Measurements from ENCODE around the gene KRTAP20-4. TPM values are rescaled to one million over a fixed set of nuclear protein-coding genes. Genes with fewer than 3 reads are reported as not detected.

KRTAP20-4 gene
- total and polyA plus RNA-seq, 10 of the 15 experiments (the other 5 are each of a cell fraction or from before 2014, with no cell fraction given), result not detected

- CTCF ChIA-PET, result no interaction called here
- Histone ChIP-seq H4K20me1 (ENCODE audit: control insufficient read depth, insufficient read depth) (no peaks in the 10 kb centered on the region), H3K27me3 (replicated peaks in 1 of 2; ENCODE audit: control insufficient read depth in 2 of 2, insufficient read depth in 2 of 2, low read length in 1 of 2) (no peaks in the 10 kb centered on the region), H2AFZ (ENCODE audit: control insufficient read depth, low read depth, low read length) (no peak within 1 kb of the TSS), H3K4me3 (no peak within 1 kb of the TSS), H3K79me2 (ENCODE audit: control insufficient read depth, insufficient read depth, low read length) (no peaks in the 10 kb centered on the region), H3K4me2 (ENCODE audit: control insufficient read depth, insufficient read depth) (no peak within 1 kb of the TSS), H3K4me1 (ENCODE audit: control insufficient read depth, insufficient read depth, low read length) (no peaks in the 10 kb centered on the region), H3K27ac (ENCODE audit: control insufficient read depth, insufficient read depth) (no peak within 1 kb of the TSS), H3K9me3 (replicated peaks; ENCODE audit: control insufficient read depth, insufficient read depth, low read length) (no peaks in the 10 kb centered on the region), H3K9ac (ENCODE audit: control insufficient read depth, insufficient read depth, low read length) (no peak within 1 kb of the TSS), H3K36me3 (ENCODE audit: control insufficient read depth in 2 of 2, insufficient read depth in 2 of 2, low read length in 1 of 2) (no peaks in the 10 kb centered on the region)
- RAD21 ChIA-PET (ENCODE audit: unreplicated experiment), result no interaction called here
- 47% methylated on average over 2 of the region's 2 CpGs for WGBS (ENCODE audit: insufficient coverage, insufficient replicate concordance, low lambda C conversion rate, missing lambda C conversion rate)
- no peak for FAIRE-seq
- intact Hi-C loops (cut with micrococcal nuclease; ENCODE audit: unreplicated experiment), result no loop called here
- POLR2A ChIA-PET, result no interaction called here
- SMC1A ChIA-PET (ENCODE audit: uncharacterized antibody, unreplicated experiment), result no interaction called here
- BruUV-seq (replicated peaks), result no TSS peak
- in situ Hi-C loops (cut with MboI), result no loop called here
- TF ChIP-seq DPF2 (IDR thresholded peaks at IDR 0.05) (no peak), CHD4 (IDR thresholded peaks at IDR 0.05) (no peak), MXI1 (IDR thresholded peaks at IDR 0.05; ENCODE audit: low read depth, low read length) (no peak), ZNF384 (IDR thresholded peaks at IDR 0.05; ENCODE audit: borderline replicate concordance, low read depth, low read length) (no peak), POLR2AphosphoS2 (IDR thresholded peaks at IDR 0.05; ENCODE audit: low read depth, low read length) (no peak)
- TF ChIP-seq, protein P1, sequence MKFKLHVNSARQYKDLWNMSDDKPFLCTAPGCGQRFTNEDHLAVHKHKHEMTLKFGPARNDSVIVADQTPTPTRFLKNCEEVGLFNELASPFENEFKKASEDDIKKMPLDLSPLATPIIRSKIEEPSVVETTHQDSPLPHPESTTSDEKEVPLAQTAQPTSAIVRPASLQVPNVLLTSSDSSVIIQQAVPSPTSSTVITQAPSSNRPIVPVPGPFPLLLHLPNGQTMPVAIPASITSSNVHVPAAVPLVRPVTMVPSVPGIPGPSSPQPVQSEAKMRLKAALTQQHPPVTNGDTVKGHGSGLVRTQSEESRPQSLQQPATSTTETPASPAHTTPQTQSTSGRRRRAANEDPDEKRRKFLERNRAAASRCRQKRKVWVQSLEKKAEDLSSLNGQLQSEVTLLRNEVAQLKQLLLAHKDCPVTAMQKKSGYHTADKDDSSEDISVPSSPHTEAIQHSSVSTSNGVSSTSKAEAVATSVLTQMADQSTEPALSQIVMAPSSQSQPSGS (IDR thresholded peaks at IDR 0.05; ENCODE audit: low read length), result no peak
- DNase-seq (ENCODE audit: low read depth, low spot score), result no peak
- ATAC-seq, result peak; percentile 48; the same call in 2 of the 3 replicates
Observed at GRCh38 chr21:30613836-30614235, 6.6 kb upstream of the KRTAP20-4 start, which contains the start of gene KRTAP6-1. Gene KRTAP6-1, minus strand, starts transcription at chr21:30613930. Its CDS starts 26 bp downstream, at chr21:30613904.

DNA sequence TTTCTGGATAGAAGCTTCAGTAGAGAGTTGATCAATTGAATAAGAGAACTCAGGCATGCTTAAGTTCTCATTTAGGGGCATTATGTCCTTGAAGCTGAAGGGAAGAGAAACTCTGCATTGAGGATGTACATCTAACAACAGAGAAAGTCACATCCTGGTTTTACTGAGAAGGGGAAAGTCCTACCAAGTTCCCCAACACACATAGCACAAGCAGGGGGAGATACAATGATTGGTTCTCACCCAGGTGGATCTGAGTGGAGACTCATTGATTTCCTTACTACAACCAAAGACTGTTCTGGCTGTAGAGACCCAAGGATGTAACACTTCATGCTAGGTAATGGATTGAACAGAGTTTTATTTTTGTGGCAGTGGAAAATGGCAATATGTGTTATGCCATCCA lies 5.2 kb upstream of the KRTAP20-4 start:
- no peaks in the 10 kb centered on the region for H3K79me2 ChIP-seq (ENCODE audit: control insufficient read depth, insufficient read depth, low read length)
- POLR2A ChIA-PET, result interaction anchor here (0.6 kb wide), 1 partner anchor 18 kb away, joined by 3 read pairs; no protein-coding TSS in a partner anchor
- in situ Hi-C loops (cut with MboI), result no loop called here

More for the DNA sequence above, 5.2 kb upstream of the KRTAP20-4 start:
- RAD21 ChIA-PET (ENCODE audit: unreplicated experiment), result no interaction called here
- Histone ChIP-seq H3K36me3 (ENCODE audit: control insufficient read depth in 2 of 2, insufficient read depth in 2 of 2, low read length in 1 of 2) (no peaks in the 10 kb centered on the region), H4K20me1 (ENCODE audit: control insufficient read depth, insufficient read depth) (no peaks in the 10 kb centered on the region), H3K27ac (ENCODE audit: control insufficient read depth, insufficient read depth) (no peak overlapping the region), H3K27me3 (replicated peaks in 1 of 2; ENCODE audit: control insufficient read depth in 2 of 2, insufficient read depth in 2 of 2, low read length in 1 of 2) (no peaks in the 10 kb centered on the region), H3K4me3 (no peak overlapping the region), H2AFZ (ENCODE audit: control insufficient read depth, low read depth, low read length) (no peak overlapping the region), H3K9me3 (replicated peaks; ENCODE audit: control insufficient read depth, insufficient read depth, low read length) (no peaks in the 10 kb centered on the region), H3K9ac (ENCODE audit: control insufficient read depth, insufficient read depth, low read length) (no peak overlapping the region), H3K4me1 (ENCODE audit: control insufficient read depth, insufficient read depth, low read length) (no peaks in the 10 kb centered on the region), H3K4me2 (ENCODE audit: control insufficient read depth, insufficient read depth) (no peak overlapping the region)
- TF ChIP-seq CBX3 (IDR thresholded peaks at IDR 0.05; ENCODE audit: borderline replicate concordance, low read depth) (no peak), NR2C2 (IDR thresholded peaks at IDR 0.05; ENCODE audit: borderline replicate concordance, control insufficient read depth, insufficient read length, low read depth) (no peak), EGR1 (IDR thresholded peaks at IDR 0.05; ENCODE audit: borderline replicate concordance in 1 of 2, low read depth in 2 of 2, low read length in 2 of 2) (no peak), ZNF622 (IDR thresholded peaks at IDR 0.05) (no peak), NFYA (IDR thresholded peaks at IDR 0.05; ENCODE audit: borderline replicate concordance, low read depth, low read length) (no peak), ZNF217 (IDR thresholded peaks at IDR 0.05) (no peak), NBN (IDR thresholded peaks at IDR 0.05) (no peak), SP1 (IDR thresholded peaks at IDR 0.05; ENCODE audit: low read depth, low read length) (no peak)
- TF ChIP-seq, protein P2, sequence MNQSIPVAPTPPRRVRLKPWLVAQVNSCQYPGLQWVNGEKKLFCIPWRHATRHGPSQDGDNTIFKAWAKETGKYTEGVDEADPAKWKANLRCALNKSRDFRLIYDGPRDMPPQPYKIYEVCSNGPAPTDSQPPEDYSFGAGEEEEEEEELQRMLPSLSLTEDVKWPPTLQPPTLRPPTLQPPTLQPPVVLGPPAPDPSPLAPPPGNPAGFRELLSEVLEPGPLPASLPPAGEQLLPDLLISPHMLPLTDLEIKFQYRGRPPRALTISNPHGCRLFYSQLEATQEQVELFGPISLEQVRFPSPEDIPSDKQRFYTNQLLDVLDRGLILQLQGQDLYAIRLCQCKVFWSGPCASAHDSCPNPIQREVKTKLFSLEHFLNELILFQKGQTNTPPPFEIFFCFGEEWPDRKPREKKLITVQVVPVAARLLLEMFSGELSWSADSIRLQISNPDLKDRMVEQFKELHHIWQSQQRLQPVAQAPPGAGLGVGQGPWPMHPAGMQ (IDR thresholded peaks at IDR 0.05; ENCODE audit: borderline replicate concordance), result no peak
- TF ChIP-seq, protein P3, sequence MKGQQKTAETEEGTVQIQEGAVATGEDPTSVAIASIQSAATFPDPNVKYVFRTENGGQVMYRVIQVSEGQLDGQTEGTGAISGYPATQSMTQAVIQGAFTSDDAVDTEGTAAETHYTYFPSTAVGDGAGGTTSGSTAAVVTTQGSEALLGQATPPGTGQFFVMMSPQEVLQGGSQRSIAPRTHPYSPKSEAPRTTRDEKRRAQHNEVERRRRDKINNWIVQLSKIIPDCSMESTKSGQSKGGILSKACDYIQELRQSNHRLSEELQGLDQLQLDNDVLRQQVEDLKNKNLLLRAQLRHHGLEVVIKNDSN (IDR thresholded peaks at IDR 0.05; ENCODE audit: borderline replicate concordance, extremely low read length, insufficient read depth, low read depth, low read length), result no peak
- SMC1A ChIA-PET (ENCODE audit: uncharacterized antibody, unreplicated experiment), result no interaction called here
- ATAC-seq, result peak; percentile 77
- intact Hi-C loops (cut with micrococcal nuclease; ENCODE audit: unreplicated experiment), result no loop called here
- CTCF ChIA-PET, result interaction anchor here (1.6 kb wide), 1 partner anchor 116 kb away, joined by 3 read pairs; no protein-coding TSS in a partner anchor
- no peak for FAIRE-seq
- DNase-seq (ENCODE audit: low read depth, low spot score), result no peak
- BruUV-seq (replicated peaks), result no TSS peak
